Measurements from ENCODE around the gene LRRN2. TPM values are rescaled to one million over a fixed set of nuclear protein-coding genes. Genes with fewer than 3 reads are reported as not detected.
"Not testable (repeated sequence)": the region's sequence is repeated elsewhere in the genome, so short reads cannot be mapped to it uniquely, and the experiment has no call there.

The LRRN2 gene
- polyA plus RNA-seq, 1 experiment, result not detected

GRCh38 chr1:204728045-204728444, 42.5 kb upstream of the LRRN2 start:
- ChIA-PET POLR2A (no interaction called here), CTCF (interaction anchor here (1.8 to 2.6 kb wide), 2 partner anchors 19 to 79 kb away, joined by 5 to 8 read pairs; no protein-coding TSS in a partner anchor)
- H3K9me3 ChIP-seq (ENCODE audit: control insufficient read depth, insufficient read depth, low read length), result no peaks in the 10 kb centered on the region; the same call in 1 of the 2 replicates
- DNase-seq (ENCODE audit: low read depth, low spot score), result no peak
- no peak for TF ChIP-seq CTCF (IDR thresholded peaks at IDR 0.05; ENCODE audit: low read depth, low read length)
- H3K27me3 ChIP-seq (ENCODE audit: control insufficient read depth, insufficient read depth, low read length), result peaks cover 9% of the 10 kb centered on the region
- no peak overlapping the region for H3K4me3 ChIP-seq (ENCODE audit: low read depth, low read length)
- no peak overlapping the region for H3K27ac ChIP-seq (ENCODE audit: low read depth, low read length)

- DNase-seq (ENCODE audit: low read depth, low spot score); H3K27me3 ChIP-seq (ENCODE audit: control insufficient read depth, insufficient read depth, low read length); H3K4me3 ChIP-seq (ENCODE audit: low read depth, low read length); POLR2A ChIA-PET; H3K27ac ChIP-seq (ENCODE audit: low read depth, low read length); H3K9me3 ChIP-seq (ENCODE audit: control insufficient read depth, insufficient read depth, low read length): not testable (repeated sequence)
- CTCF ChIA-PET, result interaction anchor here (2.6 kb wide), 1 partner anchor 19 kb away, joined by 8 read pairs; no protein-coding TSS in a partner anchor
Measured at GRCh38 chr1:204727438-204727837, 41.9 kb upstream of the LRRN2 start.

- TF ChIP-seq CTCF (IDR thresholded peaks at IDR 0.05; ENCODE audit: low read depth, low read length), result no peak
- Histone ChIP-seq H3K27ac (ENCODE audit: low read depth, low read length) (no peak overlapping the region), H3K9me3 (ENCODE audit: control insufficient read depth, insufficient read depth, low read length) (no peaks in the 10 kb centered on the region; the same call in 1 of the 2 replicates), H3K27me3 (ENCODE audit: control insufficient read depth, insufficient read depth, low read length) (peaks cover 6% of the 10 kb centered on the region), H3K4me3 (ENCODE audit: low read depth, low read length) (no peak overlapping the region)
- no peak for DNase-seq (ENCODE audit: low read depth, low spot score)
- ChIA-PET CTCF (interaction anchor here (1.6 kb wide), 1 partner anchor 81 kb away, joined by 6 read pairs; no protein-coding TSS in a partner anchor), POLR2A (no interaction called here)
Measured at GRCh38 chr1:204726478-204726877, 40.9 kb upstream of the LRRN2 start.

- no peak for DNase-seq (ENCODE audit: low read depth, low spot score)
- H3K4me3 ChIP-seq (ENCODE audit: low read depth, low read length), result no peak overlapping the region
- H3K27ac ChIP-seq (ENCODE audit: low read depth, low read length), result no peak overlapping the region
- TF ChIP-seq CTCF (IDR thresholded peaks at IDR 0.05; ENCODE audit: low read depth, low read length), result no peak
- no peaks in the 10 kb centered on the region; the same call in 1 of the 2 replicates for H3K9me3 ChIP-seq (ENCODE audit: control insufficient read depth, insufficient read depth, low read length)
- H3K27me3 ChIP-seq (ENCODE audit: control insufficient read depth, insufficient read depth, low read length), result peaks cover 2% of the 10 kb centered on the region
- ChIA-PET CTCF (interaction anchor here (0.5 to 1.6 kb wide), 2 partner anchors 45 to 81 kb away, joined by 4 to 6 read pairs; no protein-coding TSS in a partner anchor), POLR2A (no interaction called here)
Measured at GRCh38 chr1:204725821-204726448, 40.4 kb upstream of the LRRN2 start.

GRCh38 chr1:204723131-204723787, 37.7 kb upstream of the LRRN2 start:
- Histone ChIP-seq H3K9me3 (ENCODE audit: control insufficient read depth, insufficient read depth, low read length) (no peaks in the 10 kb centered on the region; the same call in 1 of the 2 replicates), H3K4me3 (ENCODE audit: low read depth, low read length) (no peak overlapping the region), H3K27me3 (ENCODE audit: control insufficient read depth, insufficient read depth, low read length) (no peaks in the 10 kb centered on the region), H3K27ac (ENCODE audit: low read depth, low read length) (no peak overlapping the region)
- DNase-seq (ENCODE audit: low read depth, low spot score), result no peak
- no peak for TF ChIP-seq CTCF (IDR thresholded peaks at IDR 0.05; ENCODE audit: low read depth, low read length)
- POLR2A ChIA-PET, result no interaction called here
- CTCF ChIA-PET, result no interaction called here
